HEK293 (cell line): Measurements from ENCODE around the gene HLA-E.

Experiments used
- CTCF ChIA-PET: fragments of 350-600 bp; formaldehyde crosslinking; extraction: SDS; loops from one replicate; lab custom pipeline; 2021; ENCODE audit warnings: antibody characterized with exemption; lab: Yijun Ruan, JAX
- POLR2A ChIA-PET: fragments of 300-600 bp; formaldehyde crosslinking; extraction: SDS; loops from one replicate; lab custom pipeline; 2020; ENCODE audit warnings: antibody characterized with exemption, inconsistent platforms; lab: Yijun Ruan, JAX
- H3K27ac ChIP-seq: fragments of 200-500 bp; sonication (Bioruptor generic); 2 replicates; pipeline ENCODE4 v1.5.1; 2014; ENCODE audit warnings: low read depth, low read length, control low read depth, inconsistent platforms; ENCODE audit errors: extremely low read depth
- H3K36me3 ChIP-seq, 2 experiments: fragments of 200-500 bp in 1 of 2; sonication (Bioruptor generic) in 1 of 2; 1 replicate in 1 of 2; 2 replicates in 1 of 2; pipeline ENCODE4 v1.5.1; 2014 to 2017; ENCODE audit warnings: inconsistent platforms in 2 of 2, low read length in 2 of 2; ENCODE audit not compliant: control insufficient read depth in 2 of 2, insufficient read depth in 1 of 2
- H3K4me1 ChIP-seq: fragments of 200-500 bp; sonication (Bioruptor generic); 2 replicates; pipeline ENCODE4 v1.5.1; 2014; ENCODE audit warnings: mild to moderate bottlenecking, low read length, inconsistent platforms; ENCODE audit not compliant: control insufficient read depth, insufficient read depth
- H3K4me3 ChIP-seq: 2 replicates; pipeline ENCODE4 v1.5.1; 2011; ENCODE audit warnings: low read depth, mild to moderate bottlenecking, control low read depth, low read length, moderate library complexity
- H3K9me3 ChIP-seq: fragments of 200-500 bp; sonication (Bioruptor generic); 2 replicates; pipeline ENCODE4 v1.5.1; 2014; ENCODE audit warnings: low read depth, low read length, inconsistent platforms; ENCODE audit not compliant: control insufficient read depth, insufficient read depth
- KLF8 ChIP-seq: fragments of 450-650 bp; formaldehyde crosslinking; IDR thresholded peaks from 2 replicates; pipeline ENCODE4 v1.5.1; 2016; ENCODE audit warnings: missing biosample characterization, missing genetic modification characterization
- MZF1 ChIP-seq: fragments of 450-650 bp; formaldehyde crosslinking; IDR thresholded peaks from 2 replicates; pipeline ENCODE4 v1.5.1; 2017; ENCODE audit warnings: missing biosample characterization, missing genetic modification characterization, borderline replicate concordance
- ZBTB8A ChIP-seq: fragments of 450-650 bp; formaldehyde crosslinking; IDR thresholded peaks from 2 replicates; pipeline ENCODE4 v1.5.1; 2016; ENCODE audit warnings: missing biosample characterization, missing genetic modification characterization
- ZFHX2 ChIP-seq: fragments of 450-650 bp; formaldehyde crosslinking; conservative IDR thresholded peaks from 2 replicates; pipeline ENCODE4 v1.5.1; 2016; ENCODE audit warnings: missing biosample characterization, missing genetic modification characterization
- ZNF202 ChIP-seq: fragments of 450-650 bp; formaldehyde crosslinking; IDR thresholded peaks from 2 replicates; pipeline ENCODE4 v1.5.1; 2016; ENCODE audit warnings: missing biosample characterization, missing genetic modification characterization, borderline replicate concordance
- ZNF302 ChIP-seq: fragments of 450-650 bp; formaldehyde crosslinking; IDR thresholded peaks from 2 replicates; pipeline ENCODE4 v1.5.1; 2016; ENCODE audit warnings: missing biosample characterization, missing genetic modification characterization, low read depth
- ZNF548 ChIP-seq: fragments of 450-650 bp; formaldehyde crosslinking; IDR thresholded peaks from 2 replicates; pipeline ENCODE4 v1.5.1; 2016; ENCODE audit warnings: missing biosample characterization, missing genetic modification characterization
- ZNF558 ChIP-seq: fragments of 450-650 bp; formaldehyde crosslinking; IDR thresholded peaks from 2 replicates; pipeline ENCODE4 v1.5.1; 2016; ENCODE audit warnings: missing biosample characterization, missing genetic modification characterization
- ZNF596 ChIP-seq: fragments of 450-650 bp; IDR thresholded peaks from 2 replicates; pipeline ENCODE4 v1.5.0; 2018; ENCODE audit warnings: missing biosample characterization, mild to moderate bottlenecking, missing genetic modification characterization, moderate library complexity
- ZNF670 ChIP-seq: fragments of 450-650 bp; formaldehyde crosslinking; IDR thresholded peaks from 2 replicates; pipeline ENCODE4 v1.5.1; 2016; ENCODE audit warnings: missing biosample characterization, missing genetic modification characterization, low read depth
- ZNF776 ChIP-seq: fragments of 450-650 bp; formaldehyde crosslinking; IDR thresholded peaks from 2 replicates; pipeline ENCODE4 v1.5.0; 2017; ENCODE audit warnings: missing biosample characterization, missing genetic modification characterization, borderline replicate concordance
- TF ChIP-seq, protein P1 (sequence below): fragments of 450-650 bp; formaldehyde crosslinking; IDR thresholded peaks from 2 replicates; pipeline ENCODE4 v1.5.1; 2016; ENCODE audit warnings: missing biosample characterization, missing genetic modification characterization
- TF ChIP-seq, protein P2 (sequence below): fragments of 450-650 bp; formaldehyde crosslinking; IDR thresholded peaks from 2 replicates; pipeline ENCODE4 v1.5.1; 2016; ENCODE audit warnings: missing biosample characterization, missing genetic modification characterization
- TF ChIP-seq, protein P3 (sequence below): fragments of 450-650 bp; formaldehyde crosslinking; IDR thresholded peaks from 2 replicates; pipeline ENCODE4 v1.5.0; 2017; ENCODE audit warnings: missing biosample characterization, missing genetic modification characterization, borderline replicate concordance
- TF ChIP-seq, protein P4 (sequence below): fragments of 450-650 bp; formaldehyde crosslinking; IDR thresholded peaks from 2 replicates; pipeline ENCODE4 v1.5.1; 2016; ENCODE audit warnings: missing biosample characterization, missing genetic modification characterization
- TF ChIP-seq, protein P5 (sequence below): fragments of 450-650 bp; formaldehyde crosslinking; IDR thresholded peaks from 2 replicates; pipeline ENCODE4 v1.5.1; 2016; ENCODE audit warnings: missing biosample characterization, missing genetic modification characterization
- TF ChIP-seq, protein P6 (sequence below): fragments of 450-650 bp; formaldehyde crosslinking; IDR thresholded peaks from 2 replicates; pipeline ENCODE4 v1.5.1; 2017; ENCODE audit warnings: missing biosample characterization, mild to moderate bottlenecking, missing genetic modification characterization, moderate library complexity
- TF ChIP-seq, protein P7 (sequence below): fragments of 450-650 bp; formaldehyde crosslinking; conservative IDR thresholded peaks from 2 replicates; pipeline ENCODE4 v1.5.1; 2016; ENCODE audit warnings: low read depth, missing biosample characterization, missing genetic modification characterization

Gene HLA-E

DNA sequence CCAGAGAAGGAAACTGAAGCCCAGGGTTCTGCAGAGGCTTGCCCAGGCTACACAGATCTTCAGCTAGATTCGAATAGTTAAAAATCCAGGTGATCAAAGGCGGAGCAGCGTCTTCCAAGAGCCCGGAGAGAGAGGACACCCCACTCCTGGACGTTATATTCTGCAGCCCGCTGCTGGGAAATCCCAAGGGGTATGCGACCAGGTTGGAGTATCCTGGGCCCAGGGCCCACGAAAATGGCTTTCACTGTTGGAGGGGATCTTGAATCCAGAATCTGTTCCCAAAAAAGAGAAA, 44.9 kb upstream of the HLA-E start (continued):
- TF ChIP-seq ZNF670 (tag by site-specific recombination) = no peak

DNA sequence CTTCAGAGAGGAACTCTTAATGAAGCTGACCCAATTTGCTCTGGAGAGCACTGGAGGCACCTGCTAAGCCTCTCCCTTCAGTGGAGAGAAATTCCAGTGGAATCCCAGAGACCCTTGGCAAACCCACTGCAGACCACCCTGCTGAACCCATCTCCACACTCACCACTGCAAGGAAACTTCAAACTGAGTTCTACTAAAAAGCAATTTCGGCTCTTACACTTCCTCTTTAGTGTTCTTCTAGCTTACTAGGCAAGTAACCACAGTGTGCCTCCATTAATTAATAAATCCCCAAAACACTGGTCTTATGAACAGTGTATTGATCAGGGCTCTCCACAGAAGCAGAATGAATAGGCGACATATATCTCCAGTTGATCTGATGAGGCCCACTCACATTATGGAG, 43.0 kb upstream of the HLA-E start:
- Histone ChIP-seq H3K27ac (no peak overlapping the region), H3K4me1 (0 out of 2 replicates have a peak, but pooled peaks cover 3% of the 10 kb centered on the region), H3K9me3 (no peaks in the 10 kb centered on the region), H3K36me3 (no peaks in the 10 kb centered on the region), H3K4me3 (no peak overlapping the region)
- POLR2A ChIA-PET = no interaction called here
- TF ChIP-seq ZNF302 (no peak), ZNF558 (tag by site-specific recombination) (no peak), ZBTB8A (no peak), MZF1 (tag by site-specific recombination) (no peak)
- TF ChIP-seq, protein P1, sequence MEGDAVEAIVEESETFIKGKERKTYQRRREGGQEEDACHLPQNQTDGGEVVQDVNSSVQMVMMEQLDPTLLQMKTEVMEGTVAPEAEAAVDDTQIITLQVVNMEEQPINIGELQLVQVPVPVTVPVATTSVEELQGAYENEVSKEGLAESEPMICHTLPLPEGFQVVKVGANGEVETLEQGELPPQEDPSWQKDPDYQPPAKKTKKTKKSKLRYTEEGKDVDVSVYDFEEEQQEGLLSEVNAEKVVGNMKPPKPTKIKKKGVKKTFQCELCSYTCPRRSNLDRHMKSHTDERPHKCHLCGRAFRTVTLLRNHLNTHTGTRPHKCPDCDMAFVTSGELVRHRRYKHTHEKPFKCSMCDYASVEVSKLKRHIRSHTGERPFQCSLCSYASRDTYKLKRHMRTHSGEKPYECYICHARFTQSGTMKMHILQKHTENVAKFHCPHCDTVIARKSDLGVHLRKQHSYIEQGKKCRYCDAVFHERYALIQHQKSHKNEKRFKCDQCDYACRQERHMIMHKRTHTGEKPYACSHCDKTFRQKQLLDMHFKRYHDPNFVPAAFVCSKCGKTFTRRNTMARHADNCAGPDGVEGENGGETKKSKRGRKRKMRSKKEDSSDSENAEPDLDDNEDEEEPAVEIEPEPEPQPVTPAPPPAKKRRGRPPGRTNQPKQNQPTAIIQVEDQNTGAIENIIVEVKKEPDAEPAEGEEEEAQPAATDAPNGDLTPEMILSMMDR = no peak
- TF ChIP-seq, protein P2, sequence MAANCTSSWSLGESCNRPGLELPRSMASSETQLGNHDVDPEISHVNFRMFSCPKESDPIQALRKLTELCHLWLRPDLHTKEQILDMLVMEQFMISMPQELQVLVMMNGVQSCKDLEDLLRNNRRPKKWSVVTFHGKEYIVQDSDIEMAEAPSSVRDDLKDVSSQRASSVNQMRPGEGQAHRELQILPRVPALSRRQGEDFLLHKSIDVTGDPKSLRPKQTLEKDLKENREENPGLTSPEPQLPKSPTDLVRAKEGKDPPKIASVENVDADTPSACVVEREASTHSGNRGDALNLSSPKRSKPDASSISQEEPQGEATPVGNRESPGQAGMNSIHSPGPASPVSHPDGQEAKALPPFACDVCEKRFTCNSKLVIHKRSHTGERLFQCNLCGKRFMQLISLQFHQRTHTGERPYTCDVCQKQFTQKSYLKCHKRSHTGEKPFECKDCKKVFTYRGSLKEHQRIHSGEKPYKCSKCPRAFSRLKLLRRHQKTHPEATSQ = no peak
- TF ChIP-seq, protein P3, sequence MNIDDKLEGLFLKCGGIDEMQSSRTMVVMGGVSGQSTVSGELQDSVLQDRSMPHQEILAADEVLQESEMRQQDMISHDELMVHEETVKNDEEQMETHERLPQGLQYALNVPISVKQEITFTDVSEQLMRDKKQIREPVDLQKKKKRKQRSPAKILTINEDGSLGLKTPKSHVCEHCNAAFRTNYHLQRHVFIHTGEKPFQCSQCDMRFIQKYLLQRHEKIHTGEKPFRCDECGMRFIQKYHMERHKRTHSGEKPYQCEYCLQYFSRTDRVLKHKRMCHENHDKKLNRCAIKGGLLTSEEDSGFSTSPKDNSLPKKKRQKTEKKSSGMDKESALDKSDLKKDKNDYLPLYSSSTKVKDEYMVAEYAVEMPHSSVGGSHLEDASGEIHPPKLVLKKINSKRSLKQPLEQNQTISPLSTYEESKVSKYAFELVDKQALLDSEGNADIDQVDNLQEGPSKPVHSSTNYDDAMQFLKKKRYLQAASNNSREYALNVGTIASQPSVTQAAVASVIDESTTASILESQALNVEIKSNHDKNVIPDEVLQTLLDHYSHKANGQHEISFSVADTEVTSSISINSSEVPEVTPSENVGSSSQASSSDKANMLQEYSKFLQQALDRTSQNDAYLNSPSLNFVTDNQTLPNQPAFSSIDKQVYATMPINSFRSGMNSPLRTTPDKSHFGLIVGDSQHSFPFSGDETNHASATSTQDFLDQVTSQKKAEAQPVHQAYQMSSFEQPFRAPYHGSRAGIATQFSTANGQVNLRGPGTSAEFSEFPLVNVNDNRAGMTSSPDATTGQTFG (tag by site-specific recombination) = no peak
- TF ChIP-seq, protein P4, sequence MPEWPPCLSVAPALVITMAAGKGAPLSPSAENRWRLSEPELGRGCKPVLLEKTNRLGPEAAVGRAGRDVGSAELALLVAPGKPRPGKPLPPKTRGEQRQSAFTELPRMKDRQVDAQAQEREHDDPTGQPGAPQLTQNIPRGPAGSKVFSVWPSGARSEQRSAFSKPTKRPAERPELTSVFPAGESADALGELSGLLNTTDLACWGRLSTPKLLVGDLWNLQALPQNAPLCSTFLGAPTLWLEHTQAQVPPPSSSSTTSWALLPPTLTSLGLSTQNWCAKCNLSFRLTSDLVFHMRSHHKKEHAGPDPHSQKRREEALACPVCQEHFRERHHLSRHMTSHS (tag by site-specific recombination) = no peak
- CTCF ChIA-PET = interaction anchor here (0.6 to 0.7 kb wide), 2 partner anchors 7 to 246 kb away, joined by 3 to 4 read pairs; no protein-coding TSS in a partner anchor

DNA sequence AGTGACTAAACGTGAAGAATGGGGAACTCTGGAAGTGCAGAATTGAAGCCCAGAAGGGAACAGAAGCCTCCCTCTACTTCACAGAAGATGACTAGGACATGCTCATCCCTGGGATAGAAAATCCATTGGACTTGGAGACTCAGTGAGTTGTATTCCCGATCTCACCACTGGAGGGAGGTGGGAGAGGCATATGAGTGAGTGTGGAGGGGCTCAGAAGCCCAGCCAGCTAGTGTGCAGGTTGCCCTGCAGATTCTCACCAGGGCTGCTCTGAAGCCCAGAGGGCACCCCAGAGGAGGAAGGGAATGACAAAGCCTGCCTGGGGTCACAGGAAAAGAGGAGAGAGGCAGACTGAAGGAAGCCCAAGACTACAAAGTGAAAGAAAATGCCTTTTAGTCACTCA, 42.1 kb upstream of the HLA-E start:
- Histone ChIP-seq H3K27ac (no peak overlapping the region), H3K4me3 (no peak overlapping the region), H3K9me3 (no peaks in the 10 kb centered on the region), H3K4me1 (0 out of 2 replicates have a peak, but pooled peaks cover 3% of the 10 kb centered on the region), H3K36me3 (no peaks in the 10 kb centered on the region)
- ChIA-PET POLR2A (no interaction called here), CTCF (interaction anchor here (0.7 to 1.3 kb wide), 5 partner anchors 10 to 36 kb away, joined by 3 to 5 read pairs (median 3); no protein-coding TSS in a partner anchor)
- TF ChIP-seq, protein P5, sequence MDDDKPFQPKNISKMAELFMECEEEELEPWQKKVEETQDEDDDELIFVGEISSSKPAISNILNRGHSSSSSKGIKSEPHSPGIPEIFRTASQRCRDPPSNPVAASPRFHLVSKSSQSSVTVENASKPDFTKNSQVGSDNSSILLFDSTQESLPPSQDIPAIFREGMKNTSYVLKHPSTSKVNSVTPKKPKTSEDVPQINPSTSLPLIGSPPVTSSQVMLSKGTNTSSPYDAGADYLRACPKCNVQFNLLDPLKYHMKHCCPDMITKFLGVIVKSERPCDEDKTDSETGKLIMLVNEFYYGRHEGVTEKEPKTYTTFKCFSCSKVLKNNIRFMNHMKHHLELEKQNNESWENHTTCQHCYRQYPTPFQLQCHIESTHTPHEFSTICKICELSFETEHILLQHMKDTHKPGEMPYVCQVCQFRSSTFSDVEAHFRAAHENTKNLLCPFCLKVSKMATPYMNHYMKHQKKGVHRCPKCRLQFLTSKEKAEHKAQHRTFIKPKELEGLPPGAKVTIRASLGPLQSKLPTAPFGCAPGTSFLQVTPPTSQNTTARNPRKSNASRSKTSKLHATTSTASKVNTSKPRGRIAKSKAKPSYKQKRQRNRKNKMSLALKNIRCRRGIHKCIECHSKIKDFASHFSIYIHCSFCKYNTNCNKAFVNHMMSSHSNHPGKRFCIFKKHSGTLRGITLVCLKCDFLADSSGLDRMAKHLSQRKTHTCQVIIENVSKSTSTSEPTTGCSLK (tag by site-specific recombination) = no peak
- TF ChIP-seq, protein P6, sequence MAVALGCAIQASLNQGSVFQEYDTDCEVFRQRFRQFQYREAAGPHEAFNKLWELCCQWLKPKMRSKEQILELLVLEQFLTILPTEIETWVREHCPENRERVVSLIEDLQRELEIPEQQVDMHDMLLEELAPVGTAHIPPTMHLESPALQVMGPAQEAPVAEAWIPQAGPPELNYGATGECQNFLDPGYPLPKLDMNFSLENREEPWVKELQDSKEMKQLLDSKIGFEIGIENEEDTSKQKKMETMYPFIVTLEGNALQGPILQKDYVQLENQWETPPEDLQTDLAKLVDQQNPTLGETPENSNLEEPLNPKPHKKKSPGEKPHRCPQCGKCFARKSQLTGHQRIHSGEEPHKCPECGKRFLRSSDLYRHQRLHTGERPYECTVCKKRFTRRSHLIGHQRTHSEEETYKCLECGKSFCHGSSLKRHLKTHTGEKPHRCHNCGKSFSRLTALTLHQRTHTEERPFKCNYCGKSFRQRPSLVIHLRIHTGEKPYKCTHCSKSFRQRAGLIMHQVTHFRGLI (tag by site-specific recombination) = peak; percentile 99
- TF ChIP-seq KLF8 (no peak), ZNF776 (no peak), ZNF202 (tag by site-specific recombination) (no peak), ZNF596 (tag by site-specific recombination) (no peak), ZNF548 (tag by site-specific recombination) (no peak), ZFHX2 (tag by site-specific recombination) (no peak)
- TF ChIP-seq, protein P7, sequence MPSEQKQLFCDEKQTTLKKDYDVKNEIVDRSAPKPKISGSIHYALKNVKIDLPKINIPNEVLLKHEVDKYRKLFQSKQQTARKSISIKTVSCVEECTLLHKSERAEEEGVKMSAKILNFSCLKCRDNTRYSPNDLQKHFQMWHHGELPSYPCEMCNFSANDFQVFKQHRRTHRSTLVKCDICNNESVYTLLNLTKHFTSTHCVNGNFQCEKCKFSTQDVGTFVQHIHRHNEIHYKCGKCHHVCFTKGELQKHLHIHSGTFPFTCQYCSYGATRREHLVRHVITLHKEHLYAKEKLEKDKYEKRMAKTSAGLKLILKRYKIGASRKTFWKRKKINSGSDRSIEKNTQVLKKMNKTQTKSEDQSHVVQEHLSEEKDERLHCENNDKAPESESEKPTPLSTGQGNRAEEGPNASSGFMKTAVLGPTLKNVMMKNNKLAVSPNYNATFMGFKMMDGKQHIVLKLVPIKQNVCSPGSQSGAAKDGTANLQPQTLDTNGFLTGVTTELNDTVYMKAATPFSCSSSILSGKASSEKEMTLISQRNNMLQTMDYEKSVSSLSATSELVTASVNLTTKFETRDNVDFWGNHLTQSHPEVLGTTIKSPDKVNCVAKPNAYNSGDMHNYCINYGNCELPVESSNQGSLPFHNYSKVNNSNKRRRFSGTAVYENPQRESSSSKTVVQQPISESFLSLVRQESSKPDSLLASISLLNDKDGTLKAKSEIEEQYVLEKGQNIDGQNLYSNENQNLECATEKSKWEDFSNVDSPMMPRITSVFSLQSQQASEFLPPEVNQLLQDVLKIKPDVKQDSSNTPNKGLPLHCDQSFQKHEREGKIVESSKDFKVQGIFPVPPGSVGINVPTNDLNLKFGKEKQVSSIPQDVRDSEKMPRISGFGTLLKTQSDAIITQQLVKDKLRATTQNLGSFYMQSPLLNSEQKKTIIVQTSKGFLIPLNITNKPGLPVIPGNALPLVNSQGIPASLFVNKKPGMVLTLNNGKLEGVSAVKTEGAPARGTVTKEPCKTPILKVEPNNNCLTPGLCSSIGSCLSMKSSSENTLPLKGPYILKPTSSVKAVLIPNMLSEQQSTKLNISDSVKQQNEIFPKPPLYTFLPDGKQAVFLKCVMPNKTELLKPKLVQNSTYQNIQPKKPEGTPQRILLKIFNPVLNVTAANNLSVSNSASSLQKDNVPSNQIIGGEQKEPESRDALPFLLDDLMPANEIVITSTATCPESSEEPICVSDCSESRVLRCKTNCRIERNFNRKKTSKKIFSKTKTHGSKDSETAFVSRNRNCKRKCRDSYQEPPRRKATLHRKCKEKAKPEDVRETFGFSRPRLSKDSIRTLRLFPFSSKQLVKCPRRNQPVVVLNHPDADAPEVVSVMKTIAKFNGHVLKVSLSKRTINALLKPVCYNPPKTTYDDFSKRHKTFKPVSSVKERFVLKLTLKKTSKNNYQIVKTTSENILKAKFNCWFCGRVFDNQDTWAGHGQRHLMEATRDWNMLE (tag by site-specific recombination) = no peak
